A549 (cell line): ENCODE results near the gene TRMT61A. TPM values are rescaled to one million over a fixed set of nuclear protein-coding genes. Genes with fewer than 3 reads are reported as not detected.
A peak's percentile ranks its signal among the peaks of the same experiment; 100 is the strongest.

Source experiments
- ATAC-seq, 2 experiments: fragments of 200-7000 bp in 1 of 2; fragments of >200 bp in 1 of 2; cut with Nextera tagmentation in 1 of 2; cut with Tn5 transposase in 1 of 2; 3 replicates each; pipeline versions ENCODE4 v1.8.0 to v1.9.1; 2018 to 2020; ENCODE audit warnings: mild to moderate bottlenecking in 1 of 2, moderate library complexity in 1 of 2
- CTCF ChIA-PET: fragments of 300-600 bp; sonication (Branson Sonifier 250); formaldehyde crosslinking; extraction: SDS; loops from one replicate; lab custom pipeline; 2021; ENCODE audit warnings: antibody characterized with exemption, inconsistent platforms; lab: Yijun Ruan, JAX
- POLR2A ChIA-PET: fragments of 350-600 bp; formaldehyde crosslinking; extraction: SDS; loops from one replicate; lab custom pipeline; 2021; ENCODE audit warnings: antibody characterized with exemption, inconsistent platforms; lab: Yijun Ruan, JAX
- DNase-seq, 2 experiments: peaks; one replicate each; pipeline versions ENCODE4 v3.0.0 to v3.0.0-alpha.2; 2011 to 2016; ENCODE audit warnings: low read depth in 1 of 2, low spot score in 1 of 2
- FAIRE-seq: peaks from 2 replicates; lab custom pipeline; 2011; peaks lifted over from hg19 to GRCh38; lab: Jason Lieb, UNC
- H3K27ac ChIP-seq, 2 experiments: fragments of >200 bp; sonication (Bioruptor Twin); formaldehyde crosslinking; 3 replicates each; pipeline ENCODE4 v1.5.1; 2016 to 2017
- H3K4me1 ChIP-seq: fragments of >200 bp; sonication (Bioruptor Twin); formaldehyde crosslinking; 3 replicates; pipeline ENCODE4 v1.6.1; 2016
- H3K4me2 ChIP-seq: fragments of >200 bp; sonication (Bioruptor Twin); formaldehyde crosslinking; 3 replicates; pipeline ENCODE4 v1.6.1; 2016
- H3K4me3 ChIP-seq: fragments of >200 bp; sonication (Bioruptor Twin); formaldehyde crosslinking; 3 replicates; pipeline ENCODE4 v1.5.1; 2016
- H3K9me3 ChIP-seq: fragments of >200 bp; sonication (Bioruptor Twin); formaldehyde crosslinking; 3 replicates; pipeline ENCODE4 v1.6.1; 2016
- ATOH8 ChIP-seq: fragments of 250-450 bp; sonication (Bioruptor Pico); IDR thresholded peaks from 2 replicates; pipeline ENCODE4 v1.5.0; 2020; ENCODE audit warnings: low read depth, mild to moderate bottlenecking, moderate library complexity
- BHLHE40 ChIP-seq: IDR thresholded peaks from 2 replicates; pipeline ENCODE4 v1.6.1; 2012; ENCODE audit warnings: low read depth, low read length, inconsistent platforms
- CBX2 ChIP-seq: fragments of 200-600 bp; sonication (generic); IDR thresholded peaks from 2 replicates; pipeline ENCODE4 v1.6.1; 2016; ENCODE audit warnings: low read depth, mild to moderate bottlenecking, borderline replicate concordance
- CEBPB ChIP-seq, 2 experiments: fragments of >200 bp in 1 of 2; sonication (Bioruptor Twin) in 1 of 2; formaldehyde crosslinking in 1 of 2; IDR thresholded peaks; 2 replicates each; pipeline ENCODE4 v1.6.1; 2012 to 2016
- CHD2 ChIP-seq: fragments of 150-350 bp; IDR thresholded peaks from 2 replicates; pipeline ENCODE4 v1.6.1; 2014; ENCODE audit warnings: low read length; ENCODE audit not compliant: partially characterized antibody
- CTCF ChIP-seq: fragments of >200 bp; sonication (Bioruptor Twin); formaldehyde crosslinking; IDR thresholded peaks from 3 replicates; pipeline ENCODE4 v1.5.1; 2016
- E2F6 ChIP-seq: IDR thresholded peaks from 2 replicates; pipeline ENCODE4 v1.6.1; 2012; ENCODE audit warnings: low read depth, borderline replicate concordance
- FOSB ChIP-seq: fragments of 250-450 bp; sonication (Bioruptor Pico); IDR thresholded peaks from 2 replicates; pipeline ENCODE4 v1.5.0; 2020; ENCODE audit warnings: mild to moderate bottlenecking, moderate library complexity
- FOXS1 ChIP-seq: fragments of 250-450 bp; sonication (Bioruptor Pico); IDR thresholded peaks from 2 replicates; pipeline ENCODE4 v1.5.0; 2020; ENCODE audit warnings: mild to moderate bottlenecking, moderate library complexity
- HDAC2 ChIP-seq: fragments of 200-600 bp; sonication (generic); IDR thresholded peaks from 2 replicates; pipeline ENCODE4 v1.6.1; 2016
- HEYL ChIP-seq: fragments of 250-450 bp; sonication (Bioruptor Pico); IDR thresholded peaks from 2 replicates; pipeline ENCODE4 v1.8.0; 2021; ENCODE audit warnings: mild to moderate bottlenecking, moderate library complexity
- HMGXB4 ChIP-seq: fragments of 250-450 bp; sonication (Bioruptor Pico); IDR thresholded peaks from 2 replicates; pipeline ENCODE4 v1.5.0; 2021; ENCODE audit warnings: mild to moderate bottlenecking, moderate library complexity, borderline replicate concordance
- HOXA7 ChIP-seq: fragments of 250-450 bp; sonication (Bioruptor Pico); IDR thresholded peaks from 2 replicates; pipeline ENCODE4 v1.5.0; 2020; ENCODE audit warnings: mild to moderate bottlenecking, moderate library complexity
- HOXB13 ChIP-seq: fragments of 250-450 bp; sonication (Bioruptor Pico); IDR thresholded peaks from 2 replicates; pipeline ENCODE4 v1.5.0; 2020; ENCODE audit warnings: low read depth, mild to moderate bottlenecking, moderate library complexity
- JUN ChIP-seq, 2 experiments: fragments of >200 bp; sonication (Bioruptor Twin); formaldehyde crosslinking; IDR thresholded peaks; 2 replicates in 1 of 2; 3 replicates in 1 of 2; pipeline ENCODE4 v1.6.1; 2016 to 2017
- MAZ ChIP-seq: fragments of 150-350 bp; IDR thresholded peaks from 2 replicates; pipeline ENCODE4 v1.6.1; 2014; ENCODE audit warnings: antibody characterized with exemption, low read depth, low read length, borderline replicate concordance
- NR3C1 ChIP-seq: fragments of >200 bp; sonication (Bioruptor Twin); formaldehyde crosslinking; IDR thresholded peaks from 3 replicates; pipeline ENCODE4 v1.6.1; 2017
- RAD21 ChIP-seq, 2 experiments: fragments of >200 bp in 1 of 2; sonication (Bioruptor Twin) in 1 of 2; formaldehyde crosslinking in 1 of 2; IDR thresholded peaks in 1 of 2; conservative IDR thresholded peaks in 1 of 2; 2 replicates in 1 of 2; 3 replicates in 1 of 2; pipeline ENCODE4 v1.6.1; 2012 to 2018; ENCODE audit warnings: inconsistent platforms in 1 of 2
- RARB ChIP-seq: fragments of 250-450 bp; sonication (Bioruptor Pico); IDR thresholded peaks from 2 replicates; pipeline ENCODE4 v1.8.0; 2021; ENCODE audit warnings: mild to moderate bottlenecking, moderate library complexity
- RNF2 ChIP-seq: fragments of 200-600 bp; sonication (generic); IDR thresholded peaks from 2 replicates; pipeline ENCODE4 v1.6.1; 2016; ENCODE audit warnings: low read depth, mild to moderate bottlenecking, antibody characterized with exemption, moderate library complexity, borderline replicate concordance
- TFCP2L1 ChIP-seq: fragments of 250-450 bp; sonication (Bioruptor Pico); IDR thresholded peaks from 2 replicates; pipeline ENCODE4 v1.5.0; 2021; ENCODE audit warnings: mild to moderate bottlenecking
- USF2 ChIP-seq: fragments of 450-650 bp; IDR thresholded peaks from 2 replicates; pipeline ENCODE4 v1.6.1; 2014; ENCODE audit warnings: antibody characterized with exemption
- WGBS: methylation state at CpG from one replicate; pipeline ENCODE4 v1.1.6; 2017; ENCODE audit errors: missing lambda C conversion rate; 5-methylcytosine and 5-hydroxymethylcytosine counted together
- polyA plus RNA-seq, 4 experiments: library from polyadenylated mRNA; depleted of rRNA in 3 of 4; stranded (reverse); fragments of >200 nt; fragmentation: RNase III in 1 of 4; extraction: RNeasy Plus Mini Kit Qiagen cat#74134 plus additional on column Dnase treatment in 1 of 4; gene quantifications; 2 replicates in 3 of 4; 3 replicates in 1 of 4; pipeline ENCODE4 v1.2.3, GENCODE V29; 2011 to 2017

Gene TRMT61A
- polyA plus RNA-seq, 2 of the 4 experiments (the other 2 are of a cell fraction): 8.3 to 19.4 TPM

- TF ChIP-seq RNF2: no peak
Measured at GRCh38 chr14:103543140-103543539, 14.1 kb downstream of the TRMT61A start (continued).

GRCh38 chr14:103543721-103544387 is 14.9 kb downstream of the TRMT61A start:
- TF ChIP-seq HOXA7 (no peak), RARB (CRISPR knock-in tag) (no peak), HOXB13 (CRISPR knock-in tag) (no peak), MAZ (no peak), FOXS1 (CRISPR knock-in tag) (no peak), BHLHE40 (no peak), JUN (IDR thresholded peaks at IDR 0.05) (no peak), TFCP2L1 (CRISPR knock-in tag) (no peak), HDAC2 (no peak), CBX2 (no peak), CTCF (no peak), USF2 (no peak), RAD21 (conservative IDR thresholded peaks at IDR 0.05 in 1 of 2, IDR thresholded peaks at IDR 0.05 in 1 of 2) (no peak)
- Histone ChIP-seq H3K4me3 (no peak overlapping the region), H3K9me3 (no peaks in the 10 kb centered on the region), H3K27ac (peak overlapping the region in 1 of 2 experiments; percentile 75; a peak in 2 of 6 replicates), H3K4me2 (no peak overlapping the region), H3K4me1 (peaks cover 38% of the 10 kb centered on the region)
- POLR2A ChIA-PET: interaction anchor here (0.6 to 1.3 kb wide), 2 partner anchors 22 to 131 kb away, joined by 3 read pairs; no protein-coding TSS in a partner anchor
- DNase-seq (no peak), ATAC-seq (no peak), FAIRE-seq (no peak)
- CTCF ChIA-PET: interaction anchor here (3.4 to 28.8 kb wide), 4 partner anchors 11 to 34 kb away, joined by 31 to 489 read pairs (median 142); partner anchors contain the start of genes BAG5, CKB, COA8 and TRMT61A
- WGBS: 91% methylated on average over 10 of the region's 19 CpGs

GRCh38 chr14:103544388-103545218 is 15.6 kb downstream of the TRMT61A start:
- 90% methylated on average over 23 of the region's 35 CpGs for WGBS
- peaks cover 38% of the 10 kb centered on the region for H3K4me1 ChIP-seq
- FAIRE-seq (no peak), DNase-seq (no peak), ATAC-seq (no peak)
- H3K4me2 ChIP-seq: no peak overlapping the region
- no peaks in the 10 kb centered on the region for H3K9me3 ChIP-seq
- no peak overlapping the region for H3K27ac ChIP-seq
- ChIA-PET CTCF (interaction anchor here (0.6 to 28.8 kb wide), 8 partner anchors 12 to 250 kb away, joined by 3 to 489 read pairs (median 29); partner anchors contain the start of genes BAG5, CKB, COA8 and TRMT61A), POLR2A (interaction anchor here (0.6 to 1.3 kb wide), 2 partner anchors 23 to 132 kb away, joined by 3 read pairs; no protein-coding TSS in a partner anchor)
- H3K4me3 ChIP-seq: no peak overlapping the region
- TF ChIP-seq HDAC2 (no peak), CHD2 (no peak), HMGXB4 (CRISPR knock-in tag) (no peak), FOSB (CRISPR knock-in tag) (no peak), RAD21 (conservative IDR thresholded peaks at IDR 0.05 in 1 of 2, IDR thresholded peaks at IDR 0.05 in 1 of 2) (no peak), CTCF (no peak), CEBPB (IDR thresholded peaks at IDR 0.05) (no peak), E2F6 (no peak), HEYL (CRISPR knock-in tag) (no peak), NR3C1 (no peak), ATOH8 (CRISPR knock-in tag) (no peak)
